Measurements from ENCODE around the gene WDR90.

WDR90 gene

DNA sequence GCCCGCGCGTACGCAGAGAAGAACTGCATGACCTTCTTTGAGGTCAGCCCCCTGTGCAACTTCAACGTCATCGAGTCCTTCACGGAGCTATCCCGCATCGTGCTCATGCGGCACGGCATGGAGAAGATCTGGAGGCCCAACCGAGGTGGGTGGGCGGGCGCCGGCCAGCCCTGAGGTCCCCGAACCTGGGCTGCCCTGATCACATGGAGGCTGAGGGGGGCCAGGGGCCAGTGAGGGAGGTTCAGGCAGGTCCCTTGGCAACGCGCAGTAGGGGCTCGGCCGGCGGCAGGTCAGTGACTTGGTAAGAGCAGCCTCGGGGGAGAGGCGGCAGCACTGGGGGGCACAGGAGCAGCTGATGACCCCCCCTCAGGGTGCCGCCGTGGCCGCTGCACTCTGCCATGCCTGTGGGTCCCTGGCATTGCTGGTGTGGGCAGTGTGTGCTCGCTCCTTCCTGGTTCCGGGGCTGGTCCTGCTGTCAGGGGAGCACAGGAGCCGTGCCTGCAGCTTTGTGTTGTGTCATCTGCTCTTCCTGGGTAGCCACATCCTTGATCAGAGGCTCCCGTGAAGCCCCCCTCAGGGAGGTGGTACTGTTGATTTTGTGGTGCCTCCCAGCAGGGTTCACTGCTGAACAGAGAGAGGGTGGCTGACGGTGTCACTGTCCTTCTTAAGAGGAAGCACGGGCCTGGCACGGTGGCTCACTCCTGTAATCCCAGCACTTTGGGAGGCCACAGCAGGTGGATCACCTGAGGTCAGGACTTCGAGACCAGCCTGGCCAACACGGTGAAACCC lies 23.0 kb upstream of the WDR90 start:
- in situ Hi-C loops (cut with MboI; ENCODE audit: low sequenced_read_pairs) = no loop called here

DNA sequence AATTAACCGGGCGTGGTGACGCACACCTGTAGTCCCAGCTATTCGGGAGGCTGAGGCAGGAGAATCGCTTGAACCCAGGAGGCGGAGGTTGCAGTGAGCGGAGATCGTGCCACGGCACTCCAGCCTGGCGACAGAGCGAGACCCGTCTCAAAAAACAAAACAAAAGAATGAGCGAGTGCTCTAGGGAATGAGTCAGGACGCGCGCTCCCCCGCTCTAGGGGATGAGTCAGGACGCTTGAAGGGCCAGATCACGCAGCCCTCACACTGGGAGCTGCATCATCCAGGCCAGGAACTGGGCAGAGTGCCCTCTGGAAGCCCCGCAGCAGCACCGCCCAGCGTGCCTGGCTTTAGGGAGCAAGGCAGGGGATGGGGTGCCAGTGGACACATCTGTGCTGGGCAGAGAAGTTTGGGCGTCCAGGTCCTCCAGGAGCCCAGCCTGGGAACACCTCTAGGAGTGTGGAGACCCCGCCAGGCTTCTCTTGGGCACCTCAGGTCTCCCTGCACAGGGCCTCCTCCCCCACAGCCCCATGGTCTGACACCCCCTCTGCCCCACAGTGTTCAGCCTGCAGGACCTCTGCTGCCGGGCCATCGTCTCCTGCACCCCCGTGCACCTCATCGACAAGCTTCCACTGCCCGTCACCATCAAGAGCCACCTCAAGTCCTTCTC lies 22.2 kb upstream of the WDR90 start:
- in situ Hi-C loops (cut with MboI; ENCODE audit: low sequenced_read_pairs) = no loop called here

DNA sequence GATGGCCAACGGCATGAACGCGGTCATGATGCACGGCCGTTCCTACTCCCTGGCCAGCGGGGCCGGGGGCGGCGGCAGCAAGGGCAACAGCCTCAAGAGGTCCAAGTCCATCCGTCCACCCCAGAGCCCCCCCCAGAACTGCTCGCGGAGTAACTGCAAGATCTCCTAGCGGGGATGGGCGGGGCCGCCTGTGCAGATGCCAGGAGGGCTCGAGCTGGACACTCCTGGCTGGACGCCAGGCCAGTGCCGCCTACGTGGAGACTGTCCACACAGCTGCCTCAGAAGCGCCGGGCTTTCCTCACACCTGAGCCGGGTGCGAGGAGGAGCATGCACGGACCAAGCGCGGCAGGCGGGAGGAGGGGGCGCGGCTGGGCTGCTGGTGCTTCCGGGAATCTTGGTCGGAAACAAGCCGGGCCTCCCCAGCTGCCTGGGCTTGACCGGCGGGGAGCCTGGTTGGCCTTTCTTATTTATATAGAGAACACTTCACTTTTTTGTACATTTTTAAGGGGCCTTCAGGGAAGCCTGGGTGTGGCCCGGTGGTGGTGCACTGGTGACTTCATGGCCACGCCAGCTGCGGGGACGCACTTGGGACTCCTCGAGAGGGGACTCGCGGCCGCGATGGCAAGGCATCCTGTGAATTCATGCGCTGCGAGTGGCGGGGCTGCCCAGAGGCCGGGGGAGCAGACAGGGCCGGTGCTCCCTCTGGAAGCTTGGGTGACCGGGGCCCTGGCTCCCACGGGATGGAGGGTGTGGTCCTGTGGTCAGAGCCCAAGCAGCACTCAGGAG lies 21.5 kb upstream of the WDR90 start:
- in situ Hi-C loops (cut with MboI; ENCODE audit: low sequenced_read_pairs) = no loop called here

DNA sequence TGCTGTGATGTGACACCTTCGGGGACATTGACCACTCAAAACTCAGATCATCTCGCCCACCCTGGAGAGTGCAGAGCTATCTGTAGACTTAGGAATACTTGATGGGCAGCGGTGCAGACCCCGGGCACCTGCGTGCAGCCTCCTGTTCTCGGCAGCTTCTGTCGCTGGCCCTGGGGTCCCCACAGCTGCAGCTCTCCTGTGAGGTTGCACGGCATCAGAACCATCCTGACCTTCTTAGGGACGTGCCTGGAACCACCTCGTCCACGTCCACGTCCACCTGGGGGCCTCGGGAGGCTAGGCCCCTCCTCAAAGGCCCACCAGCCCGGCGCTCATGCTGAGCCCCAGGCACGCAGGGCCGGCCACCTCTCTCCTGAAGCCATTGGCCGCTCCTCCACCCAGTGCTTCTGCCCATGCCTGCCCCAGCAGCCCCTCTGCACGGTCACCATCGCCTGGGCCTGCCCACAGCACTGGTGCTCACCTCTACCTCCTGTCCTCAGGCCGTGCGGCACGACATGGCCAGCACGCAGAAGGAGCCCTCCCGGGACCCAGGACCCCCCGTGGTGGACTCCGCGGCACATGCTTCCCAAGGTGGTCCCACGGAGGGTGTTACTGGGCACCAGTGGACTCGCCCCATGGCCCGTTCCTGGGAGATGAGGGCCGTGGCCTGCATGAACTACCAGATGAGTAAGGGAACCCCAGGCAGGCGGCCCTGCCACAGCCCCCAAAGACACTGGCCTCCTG lies 20.7 kb upstream of the WDR90 start:
- in situ Hi-C loops (cut with MboI; ENCODE audit: low sequenced_read_pairs) = no loop called here

DNA sequence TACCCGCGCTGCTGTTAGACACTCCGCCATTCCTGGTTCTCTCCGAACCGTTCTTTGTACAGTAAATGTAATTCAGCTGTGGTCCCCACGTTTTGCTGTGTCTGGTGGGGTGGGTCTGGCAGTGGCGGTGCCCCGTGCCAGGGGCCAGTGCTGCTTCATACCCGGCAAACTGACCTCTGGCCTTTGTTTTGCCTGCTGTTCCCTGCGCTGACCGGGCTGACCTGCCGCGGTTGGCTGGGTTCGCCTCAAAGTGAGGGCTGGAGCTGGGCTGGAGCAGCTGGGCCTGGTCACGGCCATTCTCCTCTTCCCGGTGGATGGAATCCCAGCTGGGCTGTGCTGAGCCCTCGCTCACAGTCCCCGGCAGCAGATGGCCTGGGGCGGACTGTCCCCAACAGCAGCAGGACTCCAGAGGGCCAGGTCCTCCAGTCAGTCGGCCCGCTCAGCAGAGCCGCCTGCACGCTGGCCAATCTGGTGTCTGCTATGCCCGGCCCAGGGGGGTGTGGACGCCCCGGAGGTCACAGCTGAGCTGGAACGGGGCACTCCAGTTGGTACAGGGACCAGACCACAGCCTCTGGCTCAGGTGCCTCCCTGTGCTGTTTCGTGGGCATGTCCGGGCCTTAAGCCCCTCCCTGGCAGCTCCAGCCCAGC lies 19.9 kb upstream of the WDR90 start:
- in situ Hi-C loops (cut with MboI; ENCODE audit: low sequenced_read_pairs) = no loop called here

DNA sequence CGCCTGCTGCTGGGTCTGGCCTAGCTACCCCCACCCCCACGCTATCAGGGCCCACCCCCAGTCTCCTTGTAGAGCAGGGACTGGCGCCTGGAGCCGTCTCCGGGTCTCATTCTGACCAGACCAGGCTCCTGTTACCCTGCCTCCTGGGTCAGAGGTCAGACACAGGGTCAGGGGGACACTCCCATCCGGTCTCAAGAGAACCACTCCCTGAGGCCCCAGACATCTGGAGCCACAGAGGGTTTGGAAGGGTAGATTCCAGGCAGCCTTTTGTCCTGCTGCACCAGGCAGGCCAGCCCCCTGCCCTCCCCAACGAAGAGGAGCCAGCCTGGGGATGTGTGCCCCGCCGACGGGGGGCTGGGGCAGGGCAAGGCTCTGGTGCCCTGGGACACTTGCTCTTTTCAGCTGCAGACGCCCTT lies 19.3 kb upstream of the WDR90 start:
- in situ Hi-C loops (cut with MboI; ENCODE audit: low sequenced_read_pairs) = no loop called here

DNA sequence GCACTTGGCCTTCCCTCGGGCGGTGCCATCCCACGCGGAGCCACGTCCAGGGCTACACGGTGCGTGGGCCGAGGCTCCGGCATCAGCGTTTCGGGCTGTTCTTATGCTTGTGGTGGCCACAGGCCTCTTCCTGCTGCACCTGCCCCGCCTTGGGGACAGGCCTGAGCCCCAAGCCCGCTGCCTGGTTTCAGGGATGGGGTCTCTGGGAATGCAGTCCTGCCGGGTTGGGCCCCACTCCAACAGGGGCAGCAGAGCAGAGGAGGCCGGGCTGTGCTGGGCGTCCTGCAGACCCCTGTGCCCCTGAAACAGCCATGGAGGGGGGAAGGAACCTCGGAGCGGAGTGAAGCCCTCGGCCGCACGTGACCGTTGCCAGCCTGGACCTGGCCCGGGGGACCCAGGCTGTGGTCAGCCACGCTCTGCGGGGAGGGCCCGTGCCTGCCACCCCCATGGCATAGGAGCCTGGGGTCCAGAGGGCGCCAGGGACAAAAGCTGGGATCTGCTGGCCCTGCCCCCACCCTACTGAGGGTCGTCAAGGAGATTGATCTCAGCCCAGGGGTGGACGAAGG lies 18.8 kb upstream of the WDR90 start:
- in situ Hi-C loops (cut with MboI; ENCODE audit: low sequenced_read_pairs) = no loop called here

DNA sequence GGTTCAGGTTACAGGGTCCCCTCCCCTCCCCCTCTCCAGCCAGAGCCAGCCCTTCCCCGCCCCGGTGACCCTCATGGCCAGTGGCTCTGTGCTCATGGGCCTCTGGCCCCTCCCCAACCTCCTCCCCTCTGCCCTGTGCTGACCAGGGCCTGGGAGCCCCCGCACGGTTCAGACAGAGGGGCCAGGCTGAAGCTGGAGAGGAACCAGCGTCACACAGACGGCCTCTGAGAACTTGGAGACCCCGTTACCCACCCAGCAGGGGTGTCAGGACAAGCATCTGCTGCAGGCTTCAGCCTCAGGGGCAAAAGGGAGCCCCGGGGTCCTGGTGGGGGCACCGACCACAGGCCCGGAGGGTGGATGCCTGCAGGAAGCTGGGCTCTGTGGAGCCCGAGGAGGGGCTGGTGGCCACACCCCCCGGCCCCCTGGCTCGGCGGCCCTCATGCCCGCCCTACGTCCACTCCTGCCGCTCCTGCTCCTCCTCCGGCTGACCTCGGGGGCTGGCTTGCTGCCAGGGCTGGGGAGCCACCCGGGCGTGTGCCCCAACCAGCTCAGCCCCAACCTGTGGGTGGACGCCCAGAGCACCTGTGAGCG lies 18.3 kb upstream of the WDR90 start, which contains the start of gene WFIKKN1:
WFIKKN1 (plus strand) TSS at position 171 of the 591 bp plus-strand sequence; CDS start at position 440, 269 bp downstream.
- in situ Hi-C loops (cut with MboI; ENCODE audit: low sequenced_read_pairs) = no loop called here

DNA sequence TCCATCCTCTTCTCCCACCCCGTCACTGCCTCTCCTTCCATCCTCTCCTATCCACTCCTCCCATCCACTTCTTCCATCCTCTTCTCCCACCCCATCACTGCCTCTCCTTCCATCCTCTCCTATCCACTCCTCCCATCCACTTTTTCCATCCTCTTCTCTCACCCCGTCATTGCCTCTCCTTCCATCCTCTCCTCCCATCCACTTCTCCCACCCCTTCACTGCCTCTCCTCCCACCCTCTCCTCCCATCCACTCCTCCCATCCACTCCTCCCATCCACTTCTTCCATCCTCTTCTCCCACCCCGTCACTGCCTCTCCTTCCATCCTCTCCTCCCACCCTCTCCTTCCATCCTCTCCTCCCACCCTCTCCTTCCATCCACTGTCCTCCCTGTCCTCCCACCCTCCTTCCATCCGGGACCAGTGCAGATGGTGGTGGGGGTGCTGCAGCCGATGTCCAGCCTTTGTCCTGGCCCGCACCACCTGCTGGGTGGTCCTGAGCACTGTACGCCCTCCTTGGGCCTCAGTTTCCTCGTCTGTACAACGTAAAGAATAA lies 17.3 kb upstream of the WDR90 start:
- in situ Hi-C loops (cut with MboI; ENCODE audit: low sequenced_read_pairs) = no loop called here

DNA sequence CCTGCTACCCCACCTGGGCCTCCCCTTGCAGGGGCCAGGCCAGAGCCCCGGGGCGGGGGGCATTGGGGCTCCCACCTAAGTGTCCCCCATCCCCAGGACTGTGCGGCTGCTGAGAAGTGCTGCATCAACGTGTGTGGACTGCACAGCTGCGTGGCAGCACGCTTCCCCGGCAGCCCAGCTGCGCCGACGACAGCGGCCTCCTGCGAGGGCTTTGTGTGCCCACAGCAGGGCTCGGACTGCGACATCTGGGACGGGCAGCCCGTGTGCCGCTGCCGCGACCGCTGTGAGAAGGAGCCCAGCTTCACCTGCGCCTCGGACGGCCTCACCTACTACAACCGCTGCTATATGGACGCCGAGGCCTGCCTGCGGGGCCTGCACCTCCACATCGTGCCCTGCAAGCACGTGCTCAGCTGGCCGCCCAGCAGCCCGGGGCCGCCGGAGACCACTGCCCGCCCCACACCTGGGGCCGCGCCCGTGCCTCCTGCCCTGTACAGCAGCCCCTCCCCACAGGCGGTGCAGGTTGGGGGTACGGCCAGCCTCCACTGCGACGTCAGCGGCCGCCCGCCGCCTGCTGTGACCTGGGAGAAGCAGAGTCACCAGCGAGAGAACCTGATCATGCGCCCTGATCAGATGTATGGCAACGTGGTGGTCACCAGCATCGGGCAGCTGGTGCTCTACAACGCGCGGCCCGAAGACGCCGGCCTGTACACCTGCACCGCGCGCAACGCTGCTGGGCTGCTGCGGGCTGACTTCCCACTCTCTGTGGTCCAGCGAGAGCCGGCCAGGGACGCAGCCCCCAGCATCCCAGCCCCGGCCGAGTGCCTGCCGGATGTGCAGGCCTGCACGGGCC lies 16.5 kb upstream of the WDR90 start:
- in situ Hi-C loops (cut with MboI; ENCODE audit: low sequenced_read_pairs) = no loop called here

DNA sequence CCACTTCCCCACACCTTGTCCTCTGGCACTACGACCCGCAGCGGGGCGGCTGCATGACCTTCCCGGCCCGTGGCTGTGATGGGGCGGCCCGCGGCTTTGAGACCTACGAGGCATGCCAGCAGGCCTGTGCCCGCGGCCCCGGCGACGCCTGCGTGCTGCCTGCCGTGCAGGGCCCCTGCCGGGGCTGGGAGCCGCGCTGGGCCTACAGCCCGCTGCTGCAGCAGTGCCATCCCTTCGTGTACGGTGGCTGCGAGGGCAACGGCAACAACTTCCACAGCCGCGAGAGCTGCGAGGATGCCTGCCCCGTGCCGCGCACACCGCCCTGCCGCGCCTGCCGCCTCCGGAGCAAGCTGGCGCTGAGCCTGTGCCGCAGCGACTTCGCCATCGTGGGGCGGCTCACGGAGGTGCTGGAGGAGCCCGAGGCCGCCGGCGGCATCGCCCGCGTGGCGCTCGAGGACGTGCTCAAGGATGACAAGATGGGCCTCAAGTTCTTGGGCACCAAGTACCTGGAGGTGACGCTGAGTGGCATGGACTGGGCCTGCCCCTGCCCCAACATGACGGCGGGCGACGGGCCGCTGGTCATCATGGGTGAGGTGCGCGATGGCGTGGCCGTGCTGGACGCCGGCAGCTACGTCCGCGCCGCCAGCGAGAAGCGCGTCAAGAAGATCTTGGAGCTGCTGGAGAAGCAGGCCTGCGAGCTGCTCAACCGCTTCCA lies 15.7 kb upstream of the WDR90 start:
- in situ Hi-C loops (cut with MboI; ENCODE audit: low sequenced_read_pairs) = no loop called here

DNA sequence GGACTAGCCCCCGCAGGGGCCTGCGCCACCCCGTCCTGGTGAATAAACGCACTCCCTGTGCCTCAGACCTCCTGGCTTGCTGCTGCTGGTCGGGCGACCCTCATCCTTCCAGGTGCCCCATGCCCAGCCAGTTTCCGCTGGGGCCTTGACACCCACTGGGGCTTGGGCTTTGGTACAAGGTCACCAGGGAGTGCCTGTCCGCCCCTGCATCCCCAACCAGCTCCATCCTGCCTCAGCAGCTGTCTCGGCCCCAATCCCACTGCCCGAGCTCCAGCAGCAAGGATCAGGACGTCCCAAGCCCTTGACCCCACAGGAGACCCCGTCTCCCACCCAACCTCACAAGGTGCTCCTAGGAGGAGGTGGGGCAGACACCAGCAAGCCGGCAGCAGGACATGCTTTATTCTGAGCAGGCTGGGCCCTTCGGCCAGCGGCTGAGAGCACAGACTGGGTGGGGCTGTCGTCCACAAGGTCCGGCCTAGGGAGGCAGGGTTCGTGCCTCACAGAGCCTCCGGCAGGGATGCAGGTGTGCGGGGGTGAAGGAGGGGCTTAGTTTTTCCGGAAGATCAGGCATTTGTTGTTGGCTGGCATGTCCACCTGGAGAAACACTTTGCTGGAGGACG lies 15.0 kb upstream of the WDR90 start:
- in situ Hi-C loops (cut with MboI; ENCODE audit: low sequenced_read_pairs) = no loop called here

DNA sequence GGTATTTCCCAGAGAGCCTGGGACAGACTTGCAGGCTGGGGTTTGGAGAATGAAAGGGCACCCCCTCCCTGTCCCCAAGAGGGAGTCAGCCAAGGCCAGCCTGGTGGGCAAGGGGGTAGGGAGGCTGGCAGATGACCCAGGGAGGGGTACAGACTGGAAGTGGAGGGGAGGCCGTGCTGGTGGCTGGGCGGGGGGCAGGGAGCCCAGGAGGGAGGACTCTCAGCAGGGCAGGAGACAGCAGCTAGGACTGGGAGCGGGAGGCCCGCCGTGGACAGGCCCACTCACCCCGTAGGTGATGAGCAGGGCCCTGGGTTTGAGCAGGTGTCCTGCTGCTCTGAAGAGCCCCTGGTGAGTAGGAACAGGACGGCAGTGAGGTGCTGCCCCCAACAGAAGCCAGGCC lies 14.2 kb upstream of the WDR90 start:
- in situ Hi-C loops (cut with MboI; ENCODE audit: low sequenced_read_pairs) = no loop called here

DNA sequence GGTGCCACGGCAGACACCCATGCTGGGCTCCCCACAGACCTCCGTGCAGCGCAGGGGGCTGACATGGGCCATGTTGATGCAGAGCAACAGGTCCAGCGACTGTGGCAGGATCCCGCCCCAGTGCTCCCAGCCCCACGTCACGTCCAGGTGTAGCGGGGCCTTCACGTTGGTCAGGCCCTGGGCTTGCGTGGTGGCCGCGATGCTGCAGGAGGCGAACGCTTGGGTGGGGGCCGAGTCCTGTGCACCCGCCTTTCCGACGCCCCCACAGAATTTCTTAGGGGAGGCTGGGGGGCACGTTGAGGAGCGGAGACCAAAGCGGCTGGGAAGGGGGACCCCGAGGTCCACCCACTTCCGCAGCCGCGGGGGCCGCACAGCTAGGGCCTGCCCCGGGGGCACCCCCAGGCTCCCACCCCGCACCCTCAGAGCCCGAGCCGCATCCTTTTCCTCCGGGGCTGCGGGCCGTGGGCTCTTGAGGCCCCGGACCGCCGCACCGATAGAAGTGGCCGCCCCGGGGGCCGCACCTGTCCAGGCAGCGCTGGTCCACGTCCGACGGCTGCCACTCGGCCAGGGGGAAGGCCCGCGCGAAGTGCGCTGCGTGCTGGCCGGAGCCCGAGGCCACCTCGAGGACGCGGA lies 13.5 kb upstream of the WDR90 start:
- in situ Hi-C loops (cut with MboI; ENCODE audit: low sequenced_read_pairs) = no loop called here

DNA sequence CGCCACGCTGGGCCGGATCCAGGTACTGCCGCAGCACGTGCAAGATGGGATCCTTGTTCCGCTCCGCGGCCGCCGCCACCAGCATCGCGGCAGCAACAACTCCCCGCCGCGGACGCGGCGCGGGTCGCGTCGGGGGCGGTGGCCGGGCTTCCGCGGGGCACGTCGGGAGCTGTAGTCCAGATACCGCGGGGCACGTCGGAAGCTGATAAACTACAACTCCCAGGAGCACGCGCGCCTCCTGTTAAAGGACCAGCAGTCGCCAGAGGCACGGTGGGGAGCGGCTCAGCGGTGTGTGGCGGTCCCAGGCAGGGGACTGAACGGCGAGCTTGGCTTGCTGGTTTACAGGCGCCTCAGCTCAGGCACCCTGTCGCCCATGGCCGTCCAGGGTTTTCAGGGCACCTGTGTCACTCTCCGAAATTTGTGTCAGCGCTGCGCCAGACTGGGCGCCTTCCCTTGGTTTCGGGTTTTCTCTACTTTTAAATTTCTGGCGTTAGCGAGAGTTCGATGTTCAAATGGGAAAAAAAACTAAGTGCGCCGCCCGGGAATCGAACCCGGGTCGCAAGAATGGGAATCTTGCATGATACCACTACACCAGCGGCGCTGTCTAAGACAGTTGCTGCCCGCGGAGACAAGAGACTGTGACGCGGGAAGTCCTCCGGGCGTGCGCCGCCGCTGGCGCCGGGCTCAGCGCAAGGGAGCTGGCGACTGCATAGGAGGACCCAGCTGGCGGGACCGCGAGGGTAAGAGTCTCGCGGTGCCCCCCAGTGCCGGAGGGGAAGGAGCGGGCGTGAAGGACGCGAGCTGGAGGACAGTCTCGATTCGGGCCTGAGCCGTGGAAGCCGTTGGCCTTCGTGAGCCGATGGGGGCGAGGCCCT lies 12.7 kb upstream of the WDR90 start, which contains the start of gene METTL26:
METTL26 (minus strand) TSS at position 100 of the 875 bp plus-strand sequence; CDS start at position 85, 15 bp downstream.
- in situ Hi-C loops (cut with MboI; ENCODE audit: low sequenced_read_pairs) = no loop called here

Measured in HL-60/S4 treated with phorbol 12-myristate 13-acetate at 8.2 ng/mL for 4 days and 3 days (cell line).